Transverse colon (tissue), 4 donors: ENCODE results near the gene PCDHAC2. TPM values are rescaled to one million over a fixed set of nuclear protein-coding genes. Genes with fewer than 3 reads are reported as not detected.

Source experiments
- DNase-seq: peaks from one replicate; pipeline ENCODE4 v3.0.0-alpha.2; 2019
- H3K27ac ChIP-seq, 4 donors: fragments of 200-600 bp; sonication (generic); 2 replicates each; pipeline ENCODE4 v1.5.1; 2016 to 2018; ENCODE audit warnings: inconsistent platforms in 4 of 4
- H3K27me3 ChIP-seq: fragments of 200-600 bp; sonication (generic); 2 replicates; pipeline ENCODE4 v1.5.1; 2017; ENCODE audit warnings: inconsistent platforms
- H3K36me3 ChIP-seq, 4 donors: fragments of 200-600 bp; sonication (generic); 2 replicates each; pipeline ENCODE4 v1.5.1; 2017 to 2019; ENCODE audit warnings: inconsistent platforms in 4 of 4
- H3K4me1 ChIP-seq, 4 donors: fragments of 200-600 bp; sonication (generic); 2 replicates each; pipeline ENCODE4 v1.5.1; 2017 to 2020; ENCODE audit warnings: inconsistent platforms in 4 of 4
- H3K4me3 ChIP-seq, 4 donors: fragments of 200-600 bp; sonication (generic); 1 replicate in 1 of 4; 2 replicates in 3 of 4; pipeline versions ENCODE4 v1.5.1 to v1.6.1; 2017 to 2019; ENCODE audit warnings: inconsistent platforms in 4 of 4
- H3K9me3 ChIP-seq, 2 donors: fragments of 200-600 bp; sonication (generic); 2 replicates each; pipeline ENCODE4 v1.5.1; 2017 to 2019; ENCODE audit warnings: inconsistent platforms in 2 of 2
- EP300 ChIP-seq: sonication (generic); formaldehyde crosslinking; IDR thresholded peaks from one replicate; pipeline ENCODE4 v1.6.1; 2017; ENCODE audit warnings: antibody characterized with exemption, low read depth
- POLR2A ChIP-seq: fragments of 450-650 bp; IDR thresholded peaks from one replicate; pipeline ENCODE4 v1.6.1; 2016; ENCODE audit warnings: antibody characterized with exemption, mild to moderate bottlenecking, moderate library complexity
- POLR2AphosphoS5 ChIP-seq, 3 donors: sonication (generic); formaldehyde crosslinking; IDR thresholded peaks; one replicate each; pipeline ENCODE4 v1.6.1; 2016; ENCODE audit warnings: antibody characterized with exemption in 3 of 3
- WGBS, 2 donors: methylation state at CpG; one replicate each; pipeline ENCODE4 v1.1.5; 2018; ENCODE audit warnings: low coverage in 1 of 2; 5-methylcytosine and 5-hydroxymethylcytosine counted together
- in situ Hi-C, 4 donors: fragments of 200-750 bp; cut with MboI; loops; one replicate each; pipeline versions ENCODE4 v1.15.0 to v1.15.1; 2017; ENCODE audit warnings: low sequenced_read_pairs in 3 of 4, low pct_ligation_motif_present in 1 of 4, low pct_unique_long_range_greater_than_20kb in 1 of 4
- intact Hi-C: fragments of 100-400 bp; cut with DNase I; formaldehyde crosslinking; loops from one replicate; pipeline ENCODE4 v1.15.1; 2023; ENCODE audit warnings: low total_unique reads
- total RNA-seq, 4 donors: library from RNA; depleted of rRNA; stranded (reverse); fragments of >200 nt; gene quantifications; one replicate each; pipeline ENCODE4 v1.1.0, GENCODE V29; 2016
- TF ChIP-seq, protein P1 (sequence below), 5 experiments: fragments of 200-600 bp in 3 of 5; fragments of 450-650 bp in 2 of 5; sonication (generic) in 3 of 5; IDR thresholded peaks; 1 replicate in 2 of 5; 2 replicates in 3 of 5; pipeline ENCODE4 v1.5.1; 2016 to 2017; ENCODE audit warnings: antibody characterized with exemption in 5 of 5, inconsistent platforms in 3 of 5, mild to moderate bottlenecking in 2 of 5, moderate library complexity in 1 of 5

PCDHAC2 gene
- total RNA-seq, 4 donors from 2014 or later: 0.41 to 0.48 TPM; not detected in 2

DNA sequence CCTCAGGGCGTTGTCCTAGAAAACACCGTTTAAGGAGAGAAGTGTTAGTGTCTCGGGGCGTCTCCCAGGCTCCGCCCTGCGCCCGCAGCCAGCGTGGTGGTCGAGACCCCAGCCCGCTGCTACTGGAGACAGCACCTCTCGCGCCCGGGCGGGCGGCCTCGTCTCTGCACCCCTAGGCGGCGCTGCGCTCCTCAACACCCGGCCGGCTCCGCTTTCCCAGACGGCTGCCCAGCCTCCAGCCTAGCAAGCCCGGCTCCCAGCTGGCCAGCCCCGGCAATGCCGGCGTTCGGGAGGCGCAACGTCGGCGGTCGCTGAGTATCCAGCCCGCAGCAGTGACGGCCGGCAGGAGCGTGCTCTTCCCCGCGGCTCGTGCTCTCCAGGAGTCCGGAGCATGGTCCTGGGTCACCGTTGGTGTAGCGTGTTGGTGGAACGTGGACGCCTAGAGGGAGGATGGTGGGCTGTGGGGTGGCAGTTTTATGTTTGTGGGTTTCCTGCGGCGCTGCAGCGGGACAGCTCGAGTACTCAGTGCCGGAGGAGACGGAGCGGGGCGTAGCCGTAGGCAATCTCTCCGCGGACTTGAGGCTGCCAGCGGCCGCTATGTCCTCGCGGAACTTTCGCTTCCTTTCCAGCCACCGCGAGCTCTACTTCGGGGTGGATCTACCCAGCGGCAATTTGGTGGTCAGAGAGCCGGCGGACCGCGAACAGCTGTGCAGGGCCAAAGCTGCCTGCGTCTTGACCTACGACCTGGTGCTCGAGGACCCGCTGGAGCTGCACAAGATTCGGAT lies 39.6 kb upstream of the PCDHAC2 start:
- DNase-seq: peak; percentile 46
- in situ Hi-C loops: no loop called here
- H3K4me1 ChIP-seq: peaks cover 0 to 14% (median 6%) of the 10 kb centered on the region in 4 donors
- intact Hi-C loops: loop anchor here (5.0 kb wide), 1 partner anchor 116 kb away; no protein-coding TSS in a partner anchor
- H3K4me3 ChIP-seq: peak overlapping the region; percentile 23 to 36 (median 32)
- peak overlapping the region in 3 of 4 donors; percentile 18 to 54 (median 39) for H3K27ac ChIP-seq
- H3K36me3 ChIP-seq: no peaks in the 10 kb centered on the region
- WGBS, 2 donors: 25% methylated on average over 56 of the region's 74 CpGs; no CpG with 5 or more reads in 1 of the 2 donors
- H3K9me3 ChIP-seq: no peaks in the 10 kb centered on the region
- peaks cover 36% of the 10 kb centered on the region for H3K27me3 ChIP-seq
- TF ChIP-seq POLR2A (no peak), POLR2AphosphoS5 (IDR thresholded peaks at IDR 0.05) (no peak), EP300 (no peak)
- TF ChIP-seq, protein P1, sequence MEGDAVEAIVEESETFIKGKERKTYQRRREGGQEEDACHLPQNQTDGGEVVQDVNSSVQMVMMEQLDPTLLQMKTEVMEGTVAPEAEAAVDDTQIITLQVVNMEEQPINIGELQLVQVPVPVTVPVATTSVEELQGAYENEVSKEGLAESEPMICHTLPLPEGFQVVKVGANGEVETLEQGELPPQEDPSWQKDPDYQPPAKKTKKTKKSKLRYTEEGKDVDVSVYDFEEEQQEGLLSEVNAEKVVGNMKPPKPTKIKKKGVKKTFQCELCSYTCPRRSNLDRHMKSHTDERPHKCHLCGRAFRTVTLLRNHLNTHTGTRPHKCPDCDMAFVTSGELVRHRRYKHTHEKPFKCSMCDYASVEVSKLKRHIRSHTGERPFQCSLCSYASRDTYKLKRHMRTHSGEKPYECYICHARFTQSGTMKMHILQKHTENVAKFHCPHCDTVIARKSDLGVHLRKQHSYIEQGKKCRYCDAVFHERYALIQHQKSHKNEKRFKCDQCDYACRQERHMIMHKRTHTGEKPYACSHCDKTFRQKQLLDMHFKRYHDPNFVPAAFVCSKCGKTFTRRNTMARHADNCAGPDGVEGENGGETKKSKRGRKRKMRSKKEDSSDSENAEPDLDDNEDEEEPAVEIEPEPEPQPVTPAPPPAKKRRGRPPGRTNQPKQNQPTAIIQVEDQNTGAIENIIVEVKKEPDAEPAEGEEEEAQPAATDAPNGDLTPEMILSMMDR (IDR thresholded peaks at IDR 0.05): peak; percentile 34 to 62 (median 52)

DNA sequence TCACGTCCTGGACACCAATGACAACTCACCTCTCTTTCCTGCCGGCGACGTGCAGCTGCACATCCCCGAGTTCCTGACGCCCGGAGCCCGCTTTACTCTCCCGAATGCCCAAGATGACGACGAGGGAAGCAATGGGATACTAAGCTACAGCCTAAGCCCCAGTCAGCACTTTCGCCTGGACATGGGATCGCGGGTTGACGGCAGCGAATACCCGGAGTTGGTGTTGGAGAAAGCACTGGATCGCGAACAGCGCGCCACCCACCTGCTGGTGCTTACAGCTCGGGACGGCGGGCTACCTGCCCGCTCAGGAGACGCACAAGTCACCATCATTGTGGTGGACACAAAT lies 39.1 kb upstream of the PCDHAC2 start:
- TF ChIP-seq, protein P1 (IDR thresholded peaks at IDR 0.05): no peak
- TF ChIP-seq POLR2AphosphoS5 (IDR thresholded peaks at IDR 0.05) (no peak), EP300 (no peak), POLR2A (no peak)
- peaks cover 36% of the 10 kb centered on the region for H3K27me3 ChIP-seq
- intact Hi-C loops (loop anchor here (5.0 kb wide), 1 partner anchor 115 kb away; no protein-coding TSS in a partner anchor), in situ Hi-C loops (no loop called here)
- peaks cover 0 to 14% (median 6%) of the 10 kb centered on the region in 4 donors for H3K4me1 ChIP-seq
- H3K9me3 ChIP-seq: no peaks in the 10 kb centered on the region
- 38 to 53% methylated on average over 2 to 22 of the region's 26 CpGs for WGBS, 2 donors
- H3K4me3 ChIP-seq: peak overlapping the region; percentile 23 to 36 (median 32)
- H3K36me3 ChIP-seq: no peaks in the 10 kb centered on the region
- DNase-seq: no peak
- peak overlapping the region in 2 of 4 donors; percentile 39 to 54 for H3K27ac ChIP-seq

- DNase-seq: no peak
- in situ Hi-C loops (no loop called here), intact Hi-C loops (no loop called here)
- Histone ChIP-seq H3K4me1 (no peaks in the 10 kb centered on the region), H3K27ac (no peak overlapping the region), H3K9me3 (no peaks in the 10 kb centered on the region), H3K27me3 (no peaks in the 10 kb centered on the region), H3K4me3 (no peak overlapping the region), H3K36me3 (no peaks in the 10 kb centered on the region)
- TF ChIP-seq POLR2A (no peak), POLR2AphosphoS5 (IDR thresholded peaks at IDR 0.05) (no peak), EP300 (no peak)
- TF ChIP-seq, protein P1 (IDR thresholded peaks at IDR 0.05): no peak
- WGBS, 2 donors: 82% methylated on average over 4 of the region's 4 CpGs
Measured at GRCh38 chr5:140934964-140935606, 31.2 kb upstream of the PCDHAC2 start.

- in situ Hi-C loops (no loop called here), intact Hi-C loops (no loop called here)
- Histone ChIP-seq H3K36me3 (no peaks in the 10 kb centered on the region), H3K4me1 (no peaks in the 10 kb centered on the region), H3K27me3 (no peaks in the 10 kb centered on the region), H3K9me3 (peaks cover 0 to 5% of the 10 kb centered on the region in 2 donors), H3K27ac (no peak overlapping the region), H3K4me3 (no peak overlapping the region)
- TF ChIP-seq POLR2AphosphoS5 (IDR thresholded peaks at IDR 0.05) (no peak), EP300 (no peak), POLR2A (no peak)
- TF ChIP-seq, protein P1 (IDR thresholded peaks at IDR 0.05): no peak
- 67 to 93% methylated on average over 2 of the region's 2 CpGs for WGBS, 2 donors
- no peak for DNase-seq
Measured at GRCh38 chr5:140946578-140946977, 19.7 kb upstream of the PCDHAC2 start.
